ENCODE results near the gene PLA2G2F. TPM values are rescaled to one million over a fixed set of nuclear protein-coding genes. Genes with fewer than 3 reads are reported as not detected.

The PLA2G2F gene
- total RNA-seq, 6 experiments from 2014 or later = not detected

Other genes with a start within 250 kb of the PLA2G2F start
- not detected for gene PLA2G2E, start 215.7 kb upstream of the PLA2G2F start, total RNA-seq
- 1,000 to 10,000 TPM in 1 of 6 experiments, 100 to 1,000 TPM in 5; 109 to 1,136 (median 151) TPM for gene PLA2G2A, start 159.7 kb upstream of the PLA2G2F start, total RNA-seq
- gene PLA2G5, start 69.1 kb upstream of the PLA2G2F start, total RNA-seq = 1 to 10 TPM in 5 of 6 experiments, under 1 TPM in 1; 0.62 to 4.8 (median 3.2) TPM
- under 1 TPM in 1 of 6 experiments, not detected in 5; 0.10 TPM for gene PLA2G2D, start 19.8 kb upstream of the PLA2G2F start, total RNA-seq
- 1 to 10 TPM in 4 of 6 experiments, under 1 TPM in 2; 0.35 to 2.5 (median 1.8) TPM for gene UBXN10, start 46.8 kb downstream of the PLA2G2F start, total RNA-seq
- not detected for gene PLA2G2C, start 47.2 kb downstream of the PLA2G2F start, total RNA-seq
- gene VWA5B1, start 151.6 kb downstream of the PLA2G2F start, total RNA-seq = not detected

Data from right lobe of liver (tissue), 5 donors.